ENCODE data around the gene SKP1. TPM values are rescaled to one million over a fixed set of nuclear protein-coding genes. Genes with fewer than 3 reads are reported as not detected.

SKP1 gene
- total RNA-seq, 2 donors from 2014 or later: 343 to 391 TPM

DNA sequence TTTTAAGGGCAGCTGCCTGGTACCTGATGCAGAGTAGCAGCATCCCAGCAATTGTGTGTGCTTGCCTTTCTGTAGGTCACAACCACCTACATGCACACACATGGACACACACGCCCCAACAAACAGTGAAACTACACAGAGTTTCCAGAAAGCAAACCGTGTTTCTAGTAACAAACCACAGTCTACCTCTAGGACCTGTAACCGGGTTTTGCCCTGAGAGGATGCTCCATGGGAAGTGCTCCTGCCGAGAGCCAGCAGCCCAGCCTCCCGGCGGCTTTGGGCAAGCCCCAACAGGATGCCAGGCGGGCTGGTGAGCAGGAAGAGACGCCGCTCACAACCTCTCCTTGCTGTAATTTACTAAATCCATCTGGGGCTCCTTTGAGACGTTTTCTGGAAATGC is 66.4 kb downstream of the SKP1 start:
- peaks cover 3% of the 10 kb centered on the region for H3K4me1 ChIP-seq (replicated peaks)
- H3K9me3 ChIP-seq: no peaks in the 10 kb centered on the region
- no peaks in the 10 kb centered on the region for H3K36me3 ChIP-seq
- 41% methylated on average over 10 of the region's 10 CpGs for WGBS
- no peak overlapping the region for H3K27ac ChIP-seq
- no peak for DNase-seq (ENCODE audit: low spot score)
- H3K4me3 ChIP-seq: no peak overlapping the region
- intact Hi-C loops (cut with DNase I): no loop called here
- TF ChIP-seq, protein P1, sequence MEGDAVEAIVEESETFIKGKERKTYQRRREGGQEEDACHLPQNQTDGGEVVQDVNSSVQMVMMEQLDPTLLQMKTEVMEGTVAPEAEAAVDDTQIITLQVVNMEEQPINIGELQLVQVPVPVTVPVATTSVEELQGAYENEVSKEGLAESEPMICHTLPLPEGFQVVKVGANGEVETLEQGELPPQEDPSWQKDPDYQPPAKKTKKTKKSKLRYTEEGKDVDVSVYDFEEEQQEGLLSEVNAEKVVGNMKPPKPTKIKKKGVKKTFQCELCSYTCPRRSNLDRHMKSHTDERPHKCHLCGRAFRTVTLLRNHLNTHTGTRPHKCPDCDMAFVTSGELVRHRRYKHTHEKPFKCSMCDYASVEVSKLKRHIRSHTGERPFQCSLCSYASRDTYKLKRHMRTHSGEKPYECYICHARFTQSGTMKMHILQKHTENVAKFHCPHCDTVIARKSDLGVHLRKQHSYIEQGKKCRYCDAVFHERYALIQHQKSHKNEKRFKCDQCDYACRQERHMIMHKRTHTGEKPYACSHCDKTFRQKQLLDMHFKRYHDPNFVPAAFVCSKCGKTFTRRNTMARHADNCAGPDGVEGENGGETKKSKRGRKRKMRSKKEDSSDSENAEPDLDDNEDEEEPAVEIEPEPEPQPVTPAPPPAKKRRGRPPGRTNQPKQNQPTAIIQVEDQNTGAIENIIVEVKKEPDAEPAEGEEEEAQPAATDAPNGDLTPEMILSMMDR (IDR thresholded peaks at IDR 0.05): no peak
- no peak for TF ChIP-seq POLR2A (IDR thresholded peaks at IDR 0.05)
- TF ChIP-seq POLR2AphosphoS5 (IDR thresholded peaks at IDR 0.05): no peak
- no peaks in the 10 kb centered on the region for H3K27me3 ChIP-seq (replicated peaks; ENCODE audit: insufficient read depth)

DNA sequence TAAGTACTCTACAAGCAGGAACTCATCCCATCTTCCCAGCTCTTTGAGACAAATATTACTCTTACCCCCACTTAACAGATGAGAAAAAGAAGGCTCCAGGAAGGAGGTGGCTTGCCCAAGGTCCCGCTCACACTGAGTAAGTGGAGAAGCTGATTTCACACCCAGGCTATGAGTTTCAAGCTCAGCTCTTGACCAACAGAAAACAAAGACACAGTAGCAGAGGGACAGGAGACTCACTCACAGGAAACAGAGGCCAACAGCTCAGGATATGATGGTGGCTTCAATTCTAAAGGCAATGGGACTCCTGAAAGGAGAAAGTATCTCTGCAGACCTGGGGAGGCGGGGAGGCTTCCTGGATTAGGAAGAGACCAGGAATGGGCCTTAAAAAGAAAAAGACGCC is 69.0 kb downstream of the SKP1 start:
- no peak for TF ChIP-seq POLR2A (IDR thresholded peaks at IDR 0.05)
- TF ChIP-seq, protein P1 (IDR thresholded peaks at IDR 0.05): no peak
- TF ChIP-seq POLR2AphosphoS5 (IDR thresholded peaks at IDR 0.05): no peak
- H3K27me3 ChIP-seq (replicated peaks; ENCODE audit: insufficient read depth): no peaks in the 10 kb centered on the region
- H3K9me3 ChIP-seq: no peaks in the 10 kb centered on the region
- WGBS: 97% methylated on average over 3 of the region's 3 CpGs
- H3K4me1 ChIP-seq (replicated peaks): no peaks in the 10 kb centered on the region
- H3K27ac ChIP-seq: no peak overlapping the region
- no peak for DNase-seq (ENCODE audit: low spot score)
- H3K36me3 ChIP-seq: no peaks in the 10 kb centered on the region
- intact Hi-C loops (cut with DNase I): no loop called here
- H3K4me3 ChIP-seq: no peak overlapping the region

DNA sequence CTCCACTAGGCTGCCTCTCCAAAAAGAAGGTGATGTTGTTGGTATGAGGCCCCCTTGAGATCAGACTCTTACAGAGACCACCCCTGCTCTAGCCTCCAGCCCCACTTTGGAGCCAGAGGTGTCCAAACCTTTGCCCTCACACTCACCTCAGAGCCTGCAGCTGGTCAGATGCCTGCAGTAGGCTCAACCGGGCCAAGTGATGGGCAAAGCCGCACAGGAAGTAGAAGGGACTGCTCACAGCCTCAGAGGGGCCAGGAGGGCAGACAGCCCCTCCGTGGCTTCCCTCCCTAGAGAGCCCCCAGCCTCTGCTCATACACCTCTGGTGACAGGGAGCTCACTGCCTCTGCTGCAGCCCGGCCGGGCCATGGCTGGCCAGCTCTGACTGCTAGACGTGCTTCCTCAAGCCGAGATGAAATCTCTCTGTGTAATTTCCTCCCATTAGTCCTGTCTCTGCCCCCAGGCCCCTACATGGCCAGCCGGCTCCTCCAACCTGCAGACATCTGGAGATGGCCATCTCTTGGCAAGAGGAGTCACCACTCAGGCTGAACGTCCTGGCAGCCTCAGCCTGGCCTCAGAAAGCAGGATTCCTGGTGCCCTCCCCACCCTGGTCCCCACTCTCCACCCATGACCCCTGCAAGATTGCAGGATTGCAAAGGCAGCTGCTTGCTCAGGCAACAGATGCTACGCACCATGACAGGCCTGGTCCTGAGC is 69.6 kb downstream of the SKP1 start:
- no peak overlapping the region for H3K27ac ChIP-seq
- DNase-seq (ENCODE audit: low spot score): no peak
- H3K4me3 ChIP-seq: no peak overlapping the region
- TF ChIP-seq POLR2AphosphoS5 (IDR thresholded peaks at IDR 0.05): no peak
- TF ChIP-seq POLR2A (IDR thresholded peaks at IDR 0.05): no peak
- TF ChIP-seq, protein P1 (IDR thresholded peaks at IDR 0.05): no peak
- 80% methylated on average over 9 of the region's 10 CpGs for WGBS
- intact Hi-C loops (cut with DNase I): no loop called here
- no peaks in the 10 kb centered on the region for H3K9me3 ChIP-seq
- no peaks in the 10 kb centered on the region for H3K27me3 ChIP-seq (replicated peaks; ENCODE audit: insufficient read depth)
- H3K36me3 ChIP-seq: no peaks in the 10 kb centered on the region
- H3K4me1 ChIP-seq (replicated peaks): no peaks in the 10 kb centered on the region

DNA sequence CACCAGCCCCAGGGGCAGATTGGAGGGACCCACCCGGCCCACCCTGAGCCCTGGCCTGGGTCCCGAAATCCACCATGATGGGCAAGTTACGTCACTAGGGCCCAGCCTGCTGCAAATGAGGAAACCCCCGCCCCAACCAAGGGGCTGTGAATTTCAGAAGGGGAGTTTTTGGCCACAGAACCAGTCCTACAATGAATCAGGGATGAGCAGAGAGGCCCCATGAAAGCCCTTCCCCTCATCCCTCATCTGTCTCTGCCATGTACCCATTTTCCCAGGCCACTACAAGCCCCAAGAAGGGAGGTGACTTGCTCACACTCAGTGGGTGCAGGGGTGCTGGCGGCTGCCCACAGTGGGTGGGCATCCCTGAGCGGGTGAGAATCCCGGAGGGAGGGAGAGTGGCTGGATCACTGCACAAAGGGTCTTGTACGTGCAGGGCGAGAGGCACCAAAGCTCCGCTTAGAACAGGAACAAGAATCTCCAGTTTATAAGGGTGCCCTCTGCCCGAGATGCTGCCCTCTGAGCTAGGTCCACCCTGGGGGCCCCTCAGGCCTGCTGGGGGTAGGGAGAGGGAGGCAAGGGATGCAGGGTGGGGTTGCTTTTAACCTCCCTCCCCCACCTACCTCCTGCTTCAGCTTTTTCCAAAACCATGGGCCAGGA is 72.6 kb downstream of the SKP1 start:
- Histone ChIP-seq H3K9me3 (no peaks in the 10 kb centered on the region), H3K4me3 (no peak overlapping the region), H3K27ac (no peak overlapping the region), H3K36me3 (no peaks in the 10 kb centered on the region), H3K4me1 (replicated peaks) (no peaks in the 10 kb centered on the region), H3K27me3 (replicated peaks; ENCODE audit: insufficient read depth) (no peaks in the 10 kb centered on the region)
- intact Hi-C loops (cut with DNase I): loop anchor here (5.0 kb wide), 1 partner anchor 38 kb away; no protein-coding TSS in a partner anchor
- 88% methylated on average over 11 of the region's 11 CpGs for WGBS
- no peak for DNase-seq (ENCODE audit: low spot score)
- TF ChIP-seq, protein P1 (IDR thresholded peaks at IDR 0.05): no peak
- TF ChIP-seq POLR2A (IDR thresholded peaks at IDR 0.05) (no peak), POLR2AphosphoS5 (IDR thresholded peaks at IDR 0.05) (no peak)
